GM21576 (cell line): ENCODE results near the gene THTPA.
"Not testable (repeated sequence)": the region's sequence is repeated elsewhere in the genome, so short reads cannot be mapped to it uniquely, and the experiment has no call there.

Experiments
- ATAC-seq: cut with Tn5 transposase; IDR thresholded peaks from one replicate; pipeline ENCODE4 v1.9.1; 2021; ENCODE audit warnings: mild to moderate bottlenecking, moderate library complexity; ENCODE audit not compliant: unreplicated experiment

The THTPA gene

GRCh38 chr14:23532658-23533057, 23.4 kb upstream of the THTPA start:
- no peak for ATAC-seq

DNA sequence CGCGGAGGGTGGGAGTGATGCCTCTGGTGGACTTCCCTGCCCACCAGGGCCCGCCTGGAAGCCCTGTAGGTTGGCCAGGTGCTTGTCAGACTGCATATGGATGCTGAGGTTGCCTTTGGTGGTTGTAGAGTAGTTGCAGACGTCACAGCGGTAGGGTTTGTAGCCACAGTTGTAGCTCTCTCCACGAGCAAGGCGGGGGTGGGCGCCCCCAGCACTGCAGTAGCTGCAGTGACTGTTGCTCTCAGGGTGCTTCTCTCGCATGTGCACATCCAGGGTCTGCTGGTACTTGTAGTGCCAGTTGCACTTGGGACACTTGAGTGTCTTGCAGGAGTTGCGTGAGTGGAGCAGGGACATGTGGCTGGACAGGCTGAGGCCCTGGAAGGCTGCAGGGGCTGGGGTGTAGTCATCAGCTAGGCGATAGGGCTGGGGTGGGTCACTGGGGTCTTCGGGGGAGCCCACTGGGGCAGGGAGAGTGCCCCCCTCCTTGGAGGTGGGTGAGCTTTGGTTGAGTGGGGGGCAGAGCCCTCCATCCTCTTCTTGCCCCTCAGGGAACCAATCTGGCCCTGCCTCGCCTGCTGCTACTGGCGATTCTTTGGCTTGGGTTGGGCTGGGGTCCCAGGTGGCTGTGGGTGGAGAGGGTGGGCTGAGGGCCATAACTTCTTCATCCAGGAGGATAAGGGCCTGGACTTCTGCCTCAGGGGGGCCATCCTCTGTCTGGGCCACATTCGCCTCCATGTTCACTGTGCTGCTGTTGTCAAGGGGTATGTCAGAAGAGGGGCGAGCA, 22.2 kb upstream of the THTPA start:
- no peak for ATAC-seq

DNA sequence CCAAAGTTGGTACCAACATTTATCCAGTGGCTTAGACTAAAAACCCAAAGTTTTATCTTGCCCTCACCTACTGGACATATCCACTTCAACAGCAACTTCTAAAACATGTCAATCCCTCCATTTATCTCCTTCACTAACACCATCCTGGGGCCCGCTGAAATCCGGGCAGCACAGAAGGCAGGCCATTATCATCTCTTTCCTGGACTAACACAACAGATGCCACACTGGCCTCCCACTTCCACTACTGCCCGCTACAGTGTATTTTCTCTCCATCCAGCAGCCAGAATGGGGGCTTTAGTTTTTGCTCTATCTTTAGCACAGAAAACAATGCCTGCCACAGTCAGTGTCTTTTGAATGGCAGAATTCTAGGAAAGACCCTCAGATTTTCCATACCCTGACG, 20.1 kb upstream of the THTPA start:
- no peak for ATAC-seq

GRCh38 chr14:23536494-23536893, 19.6 kb upstream of the THTPA start:
- ATAC-seq = no peak

GRCh38 chr14:23536906-23537305, 19.2 kb upstream of the THTPA start:
- not testable (repeated sequence) for ATAC-seq

- no peak for ATAC-seq
Measured at GRCh38 chr14:23537351-23538049, 18.6 kb upstream of the THTPA start.

DNA sequence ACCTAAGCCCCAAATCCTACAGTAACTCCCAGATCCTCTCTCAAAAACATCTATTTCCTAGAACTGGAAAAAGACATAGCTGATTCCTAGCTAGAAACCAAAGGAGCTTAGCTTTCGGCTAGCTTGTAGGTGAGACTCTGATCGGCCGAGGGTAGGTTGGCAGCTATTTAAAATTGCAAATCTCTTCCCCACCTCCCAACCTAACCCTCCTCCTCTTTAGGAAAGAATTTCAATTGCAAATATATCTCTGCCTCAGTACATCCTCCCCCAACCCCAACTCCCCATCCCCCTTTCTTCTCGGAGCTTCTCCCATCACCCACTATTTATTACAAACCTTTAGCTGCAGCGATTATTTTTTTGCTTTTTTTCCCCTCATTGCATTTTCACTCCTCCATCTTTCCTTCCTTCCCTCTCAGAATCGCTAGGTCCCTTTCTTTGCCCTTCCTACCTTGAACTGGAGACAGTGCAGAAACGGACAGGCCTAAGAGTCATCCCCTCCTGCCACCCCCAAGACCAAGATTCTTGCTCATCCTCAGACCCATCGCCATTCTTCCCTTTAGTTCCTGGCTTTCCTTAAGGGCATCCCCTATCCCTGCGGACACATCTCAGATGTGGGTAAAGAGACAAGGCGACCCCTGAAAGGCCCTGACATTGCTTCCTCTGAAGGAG, 17.9 kb upstream of the THTPA start:
- no peak for ATAC-seq

GRCh38 chr14:23538785-23539184, 17.3 kb upstream of the THTPA start:
- no peak for ATAC-seq

- ATAC-seq = no peak
Measured at GRCh38 chr14:23539248-23540140, 16.6 kb upstream of the THTPA start.

DNA sequence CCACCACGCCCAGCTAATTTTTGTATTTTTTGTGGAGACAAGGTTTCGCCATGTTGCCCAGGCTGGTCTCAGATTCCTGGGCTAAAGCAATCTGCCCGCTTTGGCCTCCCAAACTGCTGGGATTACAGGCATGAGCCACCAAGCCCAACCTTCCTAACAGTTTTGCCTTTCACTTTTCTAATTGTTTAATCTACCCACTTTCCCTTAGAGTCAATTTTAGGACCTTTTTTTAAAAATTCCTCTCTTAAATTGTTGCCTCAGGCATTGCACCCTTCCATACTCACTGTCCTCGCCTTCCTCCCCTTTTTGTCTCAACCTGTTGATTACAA, 16.0 kb upstream of the THTPA start:
- ATAC-seq = no peak

GRCh38 chr14:23542261-23542660, 13.8 kb upstream of the THTPA start:
- ATAC-seq = no peak

GRCh38 chr14:23543403-23543802, 12.7 kb upstream of the THTPA start:
- ATAC-seq = no peak

GRCh38 chr14:23544511-23545447, 11.3 kb upstream of the THTPA start:
- ATAC-seq = no peak

- ATAC-seq = no peak
Measured at GRCh38 chr14:23545740-23546365, 10.2 kb upstream of the THTPA start.

DNA sequence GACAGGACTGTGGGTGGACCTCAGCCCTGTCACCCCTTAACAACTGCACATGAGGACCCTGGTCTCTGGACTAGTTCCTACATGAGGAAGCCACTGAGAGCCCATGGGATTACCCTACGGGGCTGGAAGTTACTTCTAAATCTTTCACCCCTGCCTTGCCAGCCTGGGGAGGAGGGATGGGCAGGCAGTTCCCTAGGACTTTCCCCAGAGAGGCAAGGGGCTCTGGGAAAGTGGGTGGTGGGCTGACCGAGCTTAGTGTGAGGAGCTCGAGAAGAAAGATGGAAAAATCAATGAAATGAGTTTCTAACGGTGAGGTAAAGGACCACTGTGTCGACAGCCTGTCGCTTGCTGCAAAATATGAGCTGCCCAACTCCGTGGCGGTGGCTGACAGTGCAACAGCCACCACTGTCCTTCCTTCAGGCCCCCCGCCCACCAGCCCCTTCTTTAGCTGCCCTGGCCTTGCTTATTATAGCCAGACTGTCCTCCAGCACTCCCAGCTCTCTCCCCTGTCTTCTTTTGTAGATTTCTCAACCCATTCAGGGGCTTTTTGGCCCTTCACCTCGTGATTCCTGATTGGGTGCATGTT, 9.5 kb upstream of the THTPA start:
- no peak for ATAC-seq

GRCh38 chr14:23547924-23548323, 8.1 kb upstream of the THTPA start:
- ATAC-seq = no peak

DNA sequence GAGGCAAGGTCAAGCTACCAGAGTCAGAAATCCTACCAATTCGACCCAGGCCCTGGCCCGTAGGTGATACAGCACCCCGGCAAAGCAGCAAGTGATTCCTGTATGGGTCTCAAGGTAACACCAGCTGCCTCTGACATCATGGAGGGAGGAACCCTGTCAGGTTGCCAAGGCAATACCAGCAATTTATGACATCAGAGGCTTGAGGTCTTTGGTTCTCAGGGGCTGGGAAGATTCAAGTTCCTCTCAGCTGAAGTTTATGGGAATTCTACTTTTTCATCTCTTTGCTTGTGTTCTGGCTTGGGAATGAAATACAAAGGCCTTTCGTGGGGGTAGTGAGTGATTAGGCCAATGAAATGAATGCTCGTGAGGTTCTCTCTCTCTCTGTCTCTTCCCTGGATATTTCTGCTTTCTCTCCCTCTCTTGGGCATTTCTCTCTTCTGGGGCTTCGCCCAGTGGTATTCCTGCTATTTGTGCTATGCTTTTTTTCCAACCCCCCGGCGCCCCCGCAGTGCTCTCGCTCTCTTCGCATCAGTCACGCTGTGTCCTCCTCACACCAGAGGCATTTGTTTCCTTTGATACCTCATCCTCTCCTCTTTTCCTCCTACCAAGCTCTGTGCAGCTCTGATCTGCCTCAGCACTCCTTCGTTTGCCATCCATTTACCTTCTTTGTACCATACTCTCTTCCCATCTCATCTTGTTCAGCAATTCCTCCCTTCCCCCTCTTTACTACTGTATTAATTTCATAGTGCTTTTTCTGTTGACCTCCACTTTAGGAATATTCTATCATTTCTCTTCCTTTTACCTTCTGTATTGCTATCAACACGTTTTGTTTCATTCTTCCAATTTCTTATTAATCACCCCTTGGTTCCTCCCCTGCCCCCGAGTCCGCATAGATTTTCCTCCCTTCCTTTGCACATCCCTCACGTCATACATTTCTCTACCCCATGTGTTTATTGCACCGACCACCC, 7.4 kb upstream of the THTPA start:
- ATAC-seq = no peak
